ENCODE data around the gene CD164L2.

GRCh38 chr1:27346991-27347624, 36.0 kb downstream of the CD164L2 start:
- TF ChIP-seq, protein P1, sequence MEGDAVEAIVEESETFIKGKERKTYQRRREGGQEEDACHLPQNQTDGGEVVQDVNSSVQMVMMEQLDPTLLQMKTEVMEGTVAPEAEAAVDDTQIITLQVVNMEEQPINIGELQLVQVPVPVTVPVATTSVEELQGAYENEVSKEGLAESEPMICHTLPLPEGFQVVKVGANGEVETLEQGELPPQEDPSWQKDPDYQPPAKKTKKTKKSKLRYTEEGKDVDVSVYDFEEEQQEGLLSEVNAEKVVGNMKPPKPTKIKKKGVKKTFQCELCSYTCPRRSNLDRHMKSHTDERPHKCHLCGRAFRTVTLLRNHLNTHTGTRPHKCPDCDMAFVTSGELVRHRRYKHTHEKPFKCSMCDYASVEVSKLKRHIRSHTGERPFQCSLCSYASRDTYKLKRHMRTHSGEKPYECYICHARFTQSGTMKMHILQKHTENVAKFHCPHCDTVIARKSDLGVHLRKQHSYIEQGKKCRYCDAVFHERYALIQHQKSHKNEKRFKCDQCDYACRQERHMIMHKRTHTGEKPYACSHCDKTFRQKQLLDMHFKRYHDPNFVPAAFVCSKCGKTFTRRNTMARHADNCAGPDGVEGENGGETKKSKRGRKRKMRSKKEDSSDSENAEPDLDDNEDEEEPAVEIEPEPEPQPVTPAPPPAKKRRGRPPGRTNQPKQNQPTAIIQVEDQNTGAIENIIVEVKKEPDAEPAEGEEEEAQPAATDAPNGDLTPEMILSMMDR (conservative IDR thresholded peaks at IDR 0.05): no peak
- no peak for TF ChIP-seq EZH2 (IDR thresholded peaks at IDR 0.05; ENCODE audit: low read depth)
